Endothelial cell of umbilical vein (primary cell): ENCODE measurements around the gene LRP1. TPM values are rescaled to one million over a fixed set of nuclear protein-coding genes. Genes with fewer than 3 reads are reported as not detected.

Source experiments
- BruUV-seq: library from RNA; stranded (reverse); fragments of 400-500 nt; replicated peaks from 2 replicates; lab custom pipeline; 2021; lab: Mats Ljungman, UMichigan
- CTCF ChIA-PET: fragments of 300-600, 350-600 bp; sonication (Branson Sonifier 250); formaldehyde crosslinking; loops from one replicate; lab custom pipeline; 2021; ENCODE audit warnings: antibody characterized with exemption, inconsistent platforms; lab: Charles Lee
- POLR2A ChIA-PET: fragments of 300-600, 350-600 bp; sonication (Branson Sonifier 250); formaldehyde crosslinking; loops from one replicate; lab custom pipeline; 2021; ENCODE audit warnings: antibody characterized with exemption, inconsistent platforms; lab: Charles Lee
- DNase-seq: peaks from one replicate; pipeline ENCODE4 v3.0.0-alpha.2; 2011; ENCODE audit warnings: low read depth, low spot score
- FAIRE-seq: peaks from 2 replicates; lab custom pipeline; 2011; peaks lifted over from hg19 to GRCh38; lab: Jason Lieb, UNC
- H2AFZ ChIP-seq: 2 replicates; pipeline ENCODE4 v1.6.0; 2012; ENCODE audit warnings: low read depth, low read length, control low read depth, inconsistent platforms
- H3K27ac ChIP-seq: 2 replicates; pipeline ENCODE4 v1.5.1; 2011; ENCODE audit warnings: low read depth, mild to moderate bottlenecking, control low read depth, low read length, moderate library complexity; ENCODE audit not compliant: insufficient read depth
- H3K27me3 ChIP-seq, 2 experiments: 2 replicates each; pipeline versions ENCODE4 v1.6.0 to v1.6.1; 2011; ENCODE audit warnings: low read length in 2 of 2, mixed read lengths in 1 of 2; ENCODE audit not compliant: control insufficient read depth in 2 of 2, insufficient read depth in 2 of 2
- H3K36me3 ChIP-seq, 2 experiments: 2 replicates in 1 of 2; 3 replicates in 1 of 2; pipeline ENCODE4 v1.5.1; 2011; ENCODE audit warnings: low read length in 2 of 2, mild to moderate bottlenecking in 1 of 2, moderate library complexity in 1 of 2; ENCODE audit not compliant: control insufficient read depth in 2 of 2, insufficient read depth in 2 of 2; ENCODE audit errors: extremely low read depth in 1 of 2
- H3K4me1 ChIP-seq: 3 replicates; pipeline ENCODE4 v1.5.1; 2011; ENCODE audit warnings: mild to moderate bottlenecking, low read length; ENCODE audit not compliant: control insufficient read depth, insufficient read depth; ENCODE audit errors: extremely low read depth
- H3K4me2 ChIP-seq: 2 replicates; pipeline ENCODE4 v1.6.1; 2011; ENCODE audit warnings: low read length, control low read depth, mixed read lengths; ENCODE audit not compliant: insufficient read depth
- H3K4me3 ChIP-seq, 3 experiments: fragments of 200-600 bp in 1 of 3; sonication (generic), shearing (Covaris generic) in 1 of 3; replicated peaks in 1 of 3; 2 replicates each; pipeline ENCODE4 v1.5.1; 2011 to 2016; ENCODE audit warnings: control low read depth in 3 of 3, low read length in 3 of 3, mild to moderate bottlenecking in 2 of 3, inconsistent platforms in 1 of 3, low read depth in 1 of 3, moderate library complexity in 1 of 3; ENCODE audit not compliant: insufficient read depth in 1 of 3
- H3K79me2 ChIP-seq: 2 replicates; pipeline ENCODE4 v1.6.0; 2012; ENCODE audit warnings: low read length, inconsistent platforms; ENCODE audit not compliant: control insufficient read depth, insufficient read depth
- H3K9ac ChIP-seq: replicated peaks from 2 replicates; pipeline ENCODE3; 2011; ENCODE audit warnings: low read length, control low read depth; ENCODE audit not compliant: insufficient read depth; ENCODE audit errors: extremely low read depth
- H3K9me1 ChIP-seq: replicated peaks from 3 replicates; pipeline ENCODE4 v1.6.0; 2011; ENCODE audit warnings: mild to moderate bottlenecking, low read length; ENCODE audit not compliant: control insufficient read depth, insufficient read depth; ENCODE audit errors: extremely low read depth
- H3K9me3 ChIP-seq: replicated peaks from 2 replicates; pipeline ENCODE4 v1.5.1; 2012; ENCODE audit warnings: low read length, inconsistent platforms; ENCODE audit not compliant: control insufficient read depth, insufficient read depth
- H4K20me1 ChIP-seq: replicated peaks from 2 replicates; pipeline ENCODE3; 2011; ENCODE audit warnings: mild to moderate bottlenecking, low read length; ENCODE audit not compliant: control insufficient read depth, insufficient read depth; ENCODE audit errors: extremely low read depth
- EZH2 ChIP-seq: IDR thresholded peaks from 2 replicates; pipeline ENCODE4 v1.6.1; 2012; ENCODE audit warnings: borderline replicate concordance, low read depth, mild to moderate bottlenecking, moderate library complexity, low read length, inconsistent platforms; ENCODE audit not compliant: severe bottlenecking
- FOS ChIP-seq: IDR thresholded peaks from 2 replicates; pipeline ENCODE4 v1.6.1; 2011; ENCODE audit warnings: mild to moderate bottlenecking, low read length, moderate library complexity, borderline replicate concordance; ENCODE audit not compliant: insufficient read depth
- GATA2 ChIP-seq: IDR thresholded peaks from 2 replicates; pipeline ENCODE4 v1.7.0; 2011; ENCODE audit warnings: low read depth, mild to moderate bottlenecking, moderate library complexity, mixed read lengths, low read length; ENCODE audit not compliant: insufficient read length, insufficient read depth
- JUN ChIP-seq: IDR thresholded peaks from 2 replicates; pipeline ENCODE4 v1.6.1; 2011; ENCODE audit warnings: borderline replicate concordance, low read depth; ENCODE audit not compliant: insufficient read length, insufficient read depth
- MYC ChIP-seq: IDR thresholded peaks from one replicate; pipeline ENCODE4 v1.6.1; 2011; ENCODE audit warnings: mild to moderate bottlenecking, low read depth, low read length
- POLR2A ChIP-seq: IDR thresholded peaks from 2 replicates; pipeline ENCODE4 v1.6.1; 2012; ENCODE audit warnings: low read depth, mild to moderate bottlenecking, control low read depth, low read length
- POLR2AphosphoS5 ChIP-seq: IDR thresholded peaks from 2 replicates; pipeline ENCODE4 v1.6.1; 2012; ENCODE audit warnings: low read depth, mild to moderate bottlenecking, control low read depth, low read length, moderate library complexity; ENCODE audit not compliant: insufficient read depth
- dilution Hi-C: fragments of 300-500 bp; cut with MboI; formaldehyde crosslinking; loops from one replicate; pipeline ENCODE4 v1.15.0; 2019; ENCODE audit warnings: low sequenced_read_pairs; ENCODE audit not compliant: extremely low pct_ligation_motif_present
- intact Hi-C: fragments of 100-400 bp; cut with micrococcal nuclease; formaldehyde crosslinking; loops from one replicate; pipeline ENCODE4 v1.10.0; 2022
- polyA plus RNA-seq, 4 experiments: library from polyadenylated mRNA; depleted of rRNA in 3 of 4; stranded (reverse) in 3 of 4; unstranded in 1 of 4; fragments of >200 nt; gene quantifications; 2 replicates each; pipeline versions ENCODE4 v1.2.1 to v1.2.3, GENCODE V29; 2011 to 2012; ENCODE audit warnings: missing spikeins in 1 of 4
- total RNA-seq: library from RNA; stranded (reverse); gene quantifications from 2 replicates; pipeline ENCODE4 v1.2.3, GENCODE V29; 2021
- TF ChIP-seq, protein P1 (sequence below): IDR thresholded peaks from 2 replicates; pipeline ENCODE4 v1.6.1; 2011; ENCODE audit not compliant: insufficient read depth, insufficient read length
- TF ChIP-seq, protein P2 (sequence below), 2 donors: IDR thresholded peaks; 1 replicate in 1 of 2; 2 replicates in 1 of 2; pipeline ENCODE4 v1.5.1; 2011; ENCODE audit warnings: low read length in 2 of 2, mild to moderate bottlenecking in 2 of 2, moderate library complexity in 2 of 2, control low read depth in 1 of 2, inconsistent platforms in 1 of 2, low read depth in 1 of 2; ENCODE audit not compliant: insufficient read depth in 1 of 2; ENCODE audit errors: extremely low read depth in 1 of 2

The LRP1 gene
- total and polyA plus RNA-seq, 2 donors (not counting 3 experiments of a cell fraction or from before 2014, with no cell fraction given) = 1.6 to 4.6 TPM

DNA sequence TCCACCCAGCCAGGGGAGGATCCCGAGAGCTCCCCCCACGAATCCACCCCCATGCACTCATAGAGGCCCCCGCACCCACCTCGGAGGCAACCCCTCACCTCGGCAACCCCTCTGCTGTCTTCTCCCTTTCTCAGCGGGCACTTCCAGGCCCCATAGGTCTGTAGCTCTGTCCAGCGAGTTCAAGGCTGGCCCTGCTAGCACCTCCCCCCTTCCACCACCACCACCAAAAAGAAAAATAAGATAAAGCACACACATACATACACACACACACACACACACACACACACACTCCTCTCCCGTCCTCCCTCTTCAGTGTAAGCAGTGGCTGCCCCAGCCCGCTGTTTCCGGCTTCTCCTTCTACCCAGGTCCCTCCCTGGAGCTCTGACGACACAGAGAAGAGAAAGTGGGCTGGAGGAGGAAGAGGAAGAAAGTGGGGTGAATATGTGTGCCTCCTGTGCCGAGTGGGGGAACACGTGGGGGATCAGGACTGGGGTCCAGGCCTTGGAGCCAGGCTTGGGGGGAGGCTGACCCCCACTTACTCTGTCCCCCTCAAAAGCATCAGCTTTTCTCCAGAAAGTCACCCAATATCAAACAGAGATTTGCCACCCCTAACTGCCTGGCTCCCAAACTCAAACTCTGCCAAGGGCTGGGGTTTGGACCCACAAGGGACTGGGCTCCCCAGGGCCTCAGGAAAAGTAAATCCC lies 17.1 kb upstream of the LRP1 start, which contains the start of gene STAT6:
Gene STAT6, minus strand, starts transcription at position 332 of the 704 bp plus-strand sequence. CDS start 3,084 bp downstream, outside the sequence.
- DNase-seq (peak; percentile 79), FAIRE-seq (peak; percentile 97)
- Histone ChIP-seq H3K4me3 (peak within 1 kb of the TSS; percentile 31 to 72 (median 65)), H3K79me2 (peaks cover 13% of the 10 kb centered on the region), H4K20me1 (no peaks in the 10 kb centered on the region), H3K27ac (peak within 1 kb of the TSS; percentile 79), H3K4me1 (peaks cover 14% of the 10 kb centered on the region), H2AFZ (peak within 1 kb of the TSS; percentile 36), H3K36me3 (peaks cover 0 to 11% of the 10 kb centered on the region in 2 experiments), H3K9ac (peak within 1 kb of the TSS; percentile 64), H3K9me3 (no peaks in the 10 kb centered on the region), H3K4me2 (peak within 1 kb of the TSS; percentile 78), H3K27me3 (peaks cover 0 to 2% of the 10 kb centered on the region in 2 experiments), H3K9me1 (no peaks in the 10 kb centered on the region)
- TF ChIP-seq FOS = no peak
- TF ChIP-seq POLR2AphosphoS5 = peak; percentile 16
- peak; percentile 31 for TF ChIP-seq POLR2A
- TF ChIP-seq, protein P1, sequence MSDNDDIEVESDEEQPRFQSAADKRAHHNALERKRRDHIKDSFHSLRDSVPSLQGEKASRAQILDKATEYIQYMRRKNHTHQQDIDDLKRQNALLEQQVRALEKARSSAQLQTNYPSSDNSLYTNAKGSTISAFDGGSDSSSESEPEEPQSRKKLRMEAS = no peak
- no peak for TF ChIP-seq JUN
- TF ChIP-seq MYC = no peak
- no peak for TF ChIP-seq EZH2
- TF ChIP-seq, protein P2, sequence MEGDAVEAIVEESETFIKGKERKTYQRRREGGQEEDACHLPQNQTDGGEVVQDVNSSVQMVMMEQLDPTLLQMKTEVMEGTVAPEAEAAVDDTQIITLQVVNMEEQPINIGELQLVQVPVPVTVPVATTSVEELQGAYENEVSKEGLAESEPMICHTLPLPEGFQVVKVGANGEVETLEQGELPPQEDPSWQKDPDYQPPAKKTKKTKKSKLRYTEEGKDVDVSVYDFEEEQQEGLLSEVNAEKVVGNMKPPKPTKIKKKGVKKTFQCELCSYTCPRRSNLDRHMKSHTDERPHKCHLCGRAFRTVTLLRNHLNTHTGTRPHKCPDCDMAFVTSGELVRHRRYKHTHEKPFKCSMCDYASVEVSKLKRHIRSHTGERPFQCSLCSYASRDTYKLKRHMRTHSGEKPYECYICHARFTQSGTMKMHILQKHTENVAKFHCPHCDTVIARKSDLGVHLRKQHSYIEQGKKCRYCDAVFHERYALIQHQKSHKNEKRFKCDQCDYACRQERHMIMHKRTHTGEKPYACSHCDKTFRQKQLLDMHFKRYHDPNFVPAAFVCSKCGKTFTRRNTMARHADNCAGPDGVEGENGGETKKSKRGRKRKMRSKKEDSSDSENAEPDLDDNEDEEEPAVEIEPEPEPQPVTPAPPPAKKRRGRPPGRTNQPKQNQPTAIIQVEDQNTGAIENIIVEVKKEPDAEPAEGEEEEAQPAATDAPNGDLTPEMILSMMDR (IDR thresholded peaks at IDR 0.05; ENCODE audit: extremely low read depth in 1 of 2, insufficient read depth in 1 of 2, low read depth in 1 of 2, low read length in 2 of 2) = no peak
- TF ChIP-seq GATA2 = no peak
- dilution Hi-C loops = no loop called here
- intact Hi-C loops = loop anchor here (5.0 kb wide), 2 partner anchors 131 to 474 kb away; no protein-coding TSS in a partner anchor
- BruUV-seq = no TSS peak
- ChIA-PET POLR2A (interaction anchor here (1.1 to 1.9 kb wide), 6 partner anchors 13 to 118 kb away, joined by 3 to 9 read pairs (median 5); partner anchors contain the start of genes NAB2 and SHMT2), CTCF (interaction anchor here (1.0 to 3.5 kb wide), 22 partner anchors 7 to 475 kb away, joined by 3 to 449 read pairs (median 9); partner anchors contain the start of genes LRP1, NAB2, NEMP1 and SHMT2)
